Left colon (tissue), 2 donors: ENCODE measurements around the gene AURKA. TPM values are rescaled to one million over a fixed set of nuclear protein-coding genes. Genes with fewer than 3 reads are reported as not detected.

Experiments
- ATAC-seq: fragments of 200-7000 bp; cut with Tn5 transposase; one replicate; pipeline ENCODE4 v1.9.1; 2020; ENCODE audit warnings: mild to moderate bottlenecking, moderate library complexity
- DNase-seq, 2 donors: peaks; one replicate each; pipeline ENCODE4 v3.0.0-alpha.2; 2020
- intact Hi-C, 2 donors: fragments of 100-400 bp; cut with DNase I in 1 of 2; cut with micrococcal nuclease in 1 of 2; formaldehyde crosslinking; loops; one replicate each; pipeline versions ENCODE4 v1.11.2 to v1.14.0; 2022; cut with DNase I, micrococcal nuclease
- long read RNA-seq: library from polyadenylated mRNA; unstranded; transcript quantifications from one replicate; pipeline ENCODE4 v2.0.0, GENCODE V29; 2021
- total RNA-seq, 2 donors: library from RNA; stranded (reverse); fragmentation: NEBNext Ultra II Directional; extraction: Animal tissue kit (Norgen Biotek cat#: 25700); gene quantifications; one replicate each; pipeline ENCODE4 v1.2.1, GENCODE V29; 2021
- donor health status: DM: no; HTN: no; CAD: no.
- donor health status: DM: yes; HTN: yes; CAD: no.

Gene AURKA
- 10 to 100 TPM; 13.3 to 21.1 TPM for total RNA-seq
- long read RNA-seq, transcript AURKA-208 (9 exons, 2,114 nt) = minor isoform, 5 of 31 reads
- long read RNA-seq, transcript AURKA-206 (9 exons, 2,169 nt) = major isoform, 9 of 31 reads
- long read RNA-seq, partial matches to known transcripts = 2 of 31 reads
- long read RNA-seq, other reads (novel, unspliced or antisense) = 8 of 31 reads

- ATAC-seq (peak; percentile 91), DNase-seq (peak; percentile 98 to 100)
- intact Hi-C loops = no loop called here
Measured at GRCh38 chr20:56392132-56392880, at the start of gene AURKA, which contains the start of gene CSTF1. TSS of gene AURKA (minus strand) at chr20:56392215. CDS start at chr20:56388197, 4,018 bp downstream. TSS of gene CSTF1 (plus strand) at chr20:56392645. CDS start at chr20:56395553, 2,908 bp downstream.

GRCh38 chr20:56440346-56441007 lies 48.5 kb upstream of the AURKA start:
- DNase-seq (no peak), ATAC-seq (no peak)
- intact Hi-C loops = no loop called here

- peak in 1 of 2 donors; percentile 42 for DNase-seq
- intact Hi-C loops = no loop called here
- ATAC-seq = no peak
Measured at GRCh38 chr20:56439771-56440291, 47.8 kb upstream of the AURKA start.

- ATAC-seq (no peak), DNase-seq (no peak)
- intact Hi-C loops = no loop called here
Measured at GRCh38 chr20:56438284-56438683, 46.3 kb upstream of the AURKA start.

- DNase-seq (no peak), ATAC-seq (no peak)
- intact Hi-C loops = no loop called here
Measured at GRCh38 chr20:56437196-56437960, 45.4 kb upstream of the AURKA start.

- ATAC-seq (no peak), DNase-seq (no peak)
- intact Hi-C loops = no loop called here
Measured at GRCh38 chr20:56433880-56434255, 41.9 kb upstream of the AURKA start.

- DNase-seq = no peak
- intact Hi-C loops = no loop called here
- no peak for ATAC-seq
Measured at GRCh38 chr20:56433221-56433879, 41.3 kb upstream of the AURKA start.

GRCh38 chr20:56431471-56431870 lies 39.5 kb upstream of the AURKA start:
- intact Hi-C loops = no loop called here
- ATAC-seq (no peak), DNase-seq (no peak)

GRCh38 chr20:56430957-56431356 lies 38.9 kb upstream of the AURKA start:
- no peak for DNase-seq
- intact Hi-C loops = no loop called here
- ATAC-seq = no peak

- DNase-seq (no peak), ATAC-seq (no peak)
- intact Hi-C loops = no loop called here
Measured at GRCh38 chr20:56430461-56430860, 38.4 kb upstream of the AURKA start.

- intact Hi-C loops = no loop called here
- DNase-seq (no peak), ATAC-seq (no peak)
Measured at GRCh38 chr20:56429941-56430340, 37.9 kb upstream of the AURKA start.

- intact Hi-C loops = no loop called here
- DNase-seq (no peak), ATAC-seq (no peak)
Measured at GRCh38 chr20:56429502-56429901, 37.5 kb upstream of the AURKA start.

GRCh38 chr20:56428881-56429280 lies 36.9 kb upstream of the AURKA start:
- intact Hi-C loops = no loop called here
- DNase-seq = no peak
- no peak for ATAC-seq

- DNase-seq = no peak
- no peak for ATAC-seq
- intact Hi-C loops = no loop called here
Measured at GRCh38 chr20:56428410-56428809, 36.4 kb upstream of the AURKA start.

- intact Hi-C loops = no loop called here
- no peak for ATAC-seq
- DNase-seq = no peak
Measured at GRCh38 chr20:56427797-56428196, 35.8 kb upstream of the AURKA start.

- intact Hi-C loops = no loop called here
- no peak for DNase-seq
- no peak for ATAC-seq
Measured at GRCh38 chr20:56426926-56427325, 34.9 kb upstream of the AURKA start.

GRCh38 chr20:56426026-56426425 lies 34.0 kb upstream of the AURKA start:
- intact Hi-C loops = no loop called here
- DNase-seq (no peak), ATAC-seq (no peak)

- ATAC-seq (no peak), DNase-seq (no peak)
- intact Hi-C loops = no loop called here
Measured at GRCh38 chr20:56424931-56425330, 32.9 kb upstream of the AURKA start.

GRCh38 chr20:56423886-56424285 lies 31.9 kb upstream of the AURKA start:
- no peak for DNase-seq
- intact Hi-C loops = no loop called here
- no peak for ATAC-seq
